Psoas muscle (tissue), 8 donors: Measurements from ENCODE around the gene MAP2K2. TPM values are rescaled to one million over a fixed set of nuclear protein-coding genes. Genes with fewer than 3 reads are reported as not detected.

Source experiments
- ATAC-seq, 4 donors: fragments of 200-7000 bp; cut with Tn5 transposase; one replicate each; pipeline ENCODE4 v1.9.1; 2020; ENCODE audit warnings: moderate library complexity in 3 of 4, mild to moderate bottlenecking in 2 of 4
- DNase-seq, 2 donors: peaks; one replicate each; pipeline ENCODE4 v3.0.0-alpha.2; 2020
- H3K27ac ChIP-seq: fragments of 200-600 bp; one replicate; pipeline ENCODE4 v1.8.0; 2022
- H3K27me3 ChIP-seq, 3 donors: fragments of 200-600 bp in 1 of 3; one replicate each; pipeline versions ENCODE4 v1.6.1 to v1.8.0; 2013 to 2022; ENCODE audit warnings: low read length in 2 of 3, mild to moderate bottlenecking in 2 of 3, moderate library complexity in 1 of 3; ENCODE audit not compliant: insufficient read depth in 3 of 3
- H3K36me3 ChIP-seq, 2 donors: fragments of 200-600 bp in 1 of 2; one replicate each; pipeline versions ENCODE4 v1.6.1 to v1.8.0; 2013 to 2022; ENCODE audit warnings: low read depth in 1 of 2, mild to moderate bottlenecking in 1 of 2, moderate library complexity in 1 of 2; ENCODE audit not compliant: insufficient read depth in 1 of 2
- H3K4me1 ChIP-seq: fragments of 200-600 bp; one replicate; pipeline ENCODE4 v1.8.0; 2022
- H3K4me3 ChIP-seq: fragments of 200-600 bp; one replicate; pipeline ENCODE4 v1.8.0; 2022; ENCODE audit warnings: mild to moderate bottlenecking
- H3K9me3 ChIP-seq: fragments of 200-600 bp; one replicate; pipeline ENCODE4 v1.8.0; 2022
- CTCF ChIP-seq: fragments of 200-600 bp; IDR thresholded peaks from one replicate; pipeline ENCODE4 v1.8.0; 2022; ENCODE audit warnings: antibody characterized with exemption
- WGBS, 3 donors: extraction: QIAGEN DNeasy Blood & Tissue Kit; methylation state at CpG; one replicate each; pipeline versions ENCODE4 v1.1.6 to v1.1.7; 2013; 5-methylcytosine and 5-hydroxymethylcytosine counted together
- intact Hi-C, 2 donors: fragments of 100-400 bp; cut with DNase I; formaldehyde crosslinking; loops; one replicate each; pipeline versions ENCODE4 v1.11.0 to v1.14.2; 2022
- polyA plus RNA-seq, 3 donors: library from polyadenylated mRNA; stranded (reverse); fragments of 200-250 nt; gene quantifications; one replicate each; pipeline ENCODE4 v1.2.3, GENCODE V29; 2013
- total RNA-seq, 4 donors: library from RNA; stranded (reverse); fragmentation: NEBNext Ultra II Directional in 2 of 4; extraction: Animal tissue kit (Norgen Biotek cat#: 25700) in 2 of 4; gene quantifications; one replicate each; pipeline versions ENCODE4 v1.2.1 to v1.2.4, GENCODE V29; 2021 to 2023
- donor health status: healthy with polysubstance abuse.
- donor health status: DM: no; HTN: no; CAD: no; lungs with moderate emphysema.
- donor health status: Bipolar disorder and iron deficiency.
- donor health status: healthy.
- donor health status: DM: yes; HTN: yes; CAD: no.
- donor health status: DM: no; HTN: no; CAD: no.
- donor health status: DM: no; HTN: no; CAD: no.
- donor health status: DM: yes; HTN: yes; CAD: no.

MAP2K2 gene
- total and polyA plus RNA-seq, 7 donors: 136 to 290 (median 189) TPM

DNA sequence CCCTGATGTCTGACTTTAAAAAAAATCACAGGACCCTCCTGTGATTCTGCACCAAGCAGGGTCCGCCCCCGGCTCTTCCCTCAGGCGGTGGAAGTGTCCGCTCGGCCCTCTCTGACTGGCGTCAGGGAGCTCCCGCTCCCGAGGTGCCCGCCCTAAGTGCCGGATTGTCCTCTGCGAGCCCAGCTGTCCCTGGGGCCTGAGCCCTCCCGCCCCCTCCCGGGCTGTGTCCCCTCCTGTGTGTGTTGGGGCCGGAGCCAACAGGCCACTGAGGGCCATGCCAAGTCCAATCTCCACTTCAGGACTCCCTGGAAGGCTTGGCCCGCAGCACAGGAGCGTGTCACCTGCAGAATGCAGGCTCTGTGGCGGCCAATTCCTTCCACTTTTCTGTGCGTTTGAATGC is 25.4 kb downstream of the MAP2K2 start:
- no peak for TF ChIP-seq CTCF
- H3K9me3 ChIP-seq: no peaks in the 10 kb centered on the region
- 31 to 47% (median 32%) methylated on average over 17 to 18 of the region's 18 CpGs for WGBS, 3 donors
- DNase-seq: peak; percentile 53 to 88
- intact Hi-C loops: no loop called here
- no peak overlapping the region for H3K4me3 ChIP-seq
- peaks cover 0 to 81% of the 10 kb centered on the region in 2 donors for H3K36me3 ChIP-seq
- peak; percentile 74 to 91 (median 88) for ATAC-seq
- peaks cover 20% of the 10 kb centered on the region for H3K4me1 ChIP-seq
- peak overlapping the region; percentile 65 for H3K27ac ChIP-seq
- no peaks in the 10 kb centered on the region for H3K27me3 ChIP-seq

GRCh38 chr19:4097501-4097900 is 26.4 kb downstream of the MAP2K2 start:
- peak overlapping the region; percentile 65 for H3K27ac ChIP-seq

GRCh38 chr19:4096049-4096892 is 27.7 kb downstream of the MAP2K2 start:
- H3K4me3 ChIP-seq: no peak overlapping the region

More at GRCh38 chr19:4097501-4097900, 26.4 kb downstream of the MAP2K2 start:
- intact Hi-C loops: no loop called here
- no peak overlapping the region for H3K4me3 ChIP-seq
- 40 to 54% (median 53%) methylated on average over 11 of the region's 11 CpGs for WGBS, 3 donors
- H3K27me3 ChIP-seq: no peaks in the 10 kb centered on the region
- H3K36me3 ChIP-seq: peaks cover 0 to 81% of the 10 kb centered on the region in 2 donors
- no peaks in the 10 kb centered on the region for H3K9me3 ChIP-seq
- ATAC-seq: peak; percentile 26 to 48 (median 42)
- no peak for TF ChIP-seq CTCF
- H3K4me1 ChIP-seq: peaks cover 20% of the 10 kb centered on the region
- peak; percentile 67 to 76 for DNase-seq

DNA sequence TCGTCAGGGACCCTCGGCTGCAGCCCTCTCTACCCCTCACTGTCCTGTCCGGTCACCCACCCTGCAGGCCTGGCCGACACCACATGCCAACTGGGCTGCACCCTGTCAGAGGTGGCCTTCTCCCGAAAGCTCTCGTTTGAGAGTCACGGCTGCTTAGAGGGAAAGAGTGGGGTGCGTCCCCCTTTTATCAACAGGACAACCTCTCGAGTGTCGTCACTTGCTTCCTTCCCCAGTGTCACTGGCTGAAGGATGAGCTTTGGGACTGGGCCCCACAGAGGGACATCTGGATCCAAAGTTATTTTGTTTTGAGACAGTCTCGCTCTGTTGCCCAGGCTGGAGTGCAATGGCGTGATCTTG is 28.5 kb downstream of the MAP2K2 start:
- TF ChIP-seq CTCF: no peak
- H3K9me3 ChIP-seq: no peaks in the 10 kb centered on the region
- WGBS, 3 donors: 91 to 92% (median 91%) methylated on average over 12 of the region's 12 CpGs
- no peak overlapping the region for H3K27ac ChIP-seq
- H3K4me1 ChIP-seq: peaks cover 20% of the 10 kb centered on the region
- H3K27me3 ChIP-seq: no peaks in the 10 kb centered on the region
- peaks cover 4 to 77% of the 10 kb centered on the region in 2 donors for H3K36me3 ChIP-seq
- DNase-seq: no peak
- intact Hi-C loops: no loop called here
- H3K4me3 ChIP-seq: no peak overlapping the region
- no peak for ATAC-seq

More at GRCh38 chr19:4096049-4096892, 27.7 kb downstream of the MAP2K2 start:
- Histone ChIP-seq H3K36me3 (peaks cover 0 to 76% of the 10 kb centered on the region in 2 donors), H3K4me1 (peaks cover 20% of the 10 kb centered on the region), H3K27ac (no peak overlapping the region), H3K9me3 (no peaks in the 10 kb centered on the region), H3K27me3 (no peaks in the 10 kb centered on the region)
- TF ChIP-seq CTCF: no peak
- intact Hi-C loops: no loop called here
- peak in 1 of 2 donors; percentile 49 for DNase-seq
- 76 to 84% (median 77%) methylated on average over 31 of the region's 31 CpGs for WGBS, 3 donors
- ATAC-seq: no peak
